ENCODE data around the gene LIMA1. TPM values are rescaled to one million over a fixed set of nuclear protein-coding genes. Genes with fewer than 3 reads are reported as not detected.

Gene LIMA1
- total RNA-seq, 1 experiment from 2014 or later: 48.9 TPM

DNA sequence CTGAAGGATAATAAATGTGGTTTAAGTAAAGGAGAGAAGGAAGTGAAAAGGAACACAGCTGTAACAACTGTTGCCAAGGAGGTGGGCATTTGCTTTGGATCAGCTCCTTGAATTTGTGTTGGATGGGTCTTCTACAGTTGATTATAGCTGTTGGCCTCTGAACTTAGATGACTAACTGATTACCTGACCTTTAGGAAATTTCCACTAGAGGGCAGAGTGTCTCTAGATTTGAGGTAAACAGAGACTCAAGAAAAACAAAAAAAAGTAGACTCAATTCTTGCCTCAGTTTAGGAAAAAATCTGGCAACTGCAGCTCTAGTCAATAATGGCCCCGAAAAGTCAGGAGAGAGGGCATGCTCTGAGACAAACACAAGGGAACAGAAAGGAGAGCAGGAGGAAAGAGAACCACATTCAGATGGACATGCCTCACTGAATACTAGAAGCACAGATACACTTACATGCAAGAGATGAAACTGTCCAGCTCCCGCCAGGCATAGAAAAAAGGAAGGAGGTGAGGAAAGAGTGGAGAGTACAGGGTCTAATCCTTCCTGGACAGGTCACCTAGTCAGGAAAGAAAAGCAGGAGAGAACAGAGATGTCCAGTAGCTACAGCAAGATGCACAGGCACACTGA, 150.7 kb downstream of the LIMA1 start:
- H3K27ac Mint-ChIP-seq (ENCODE audit: unreplicated experiment): no peak overlapping the region
- TF ChIP-seq, protein P1, sequence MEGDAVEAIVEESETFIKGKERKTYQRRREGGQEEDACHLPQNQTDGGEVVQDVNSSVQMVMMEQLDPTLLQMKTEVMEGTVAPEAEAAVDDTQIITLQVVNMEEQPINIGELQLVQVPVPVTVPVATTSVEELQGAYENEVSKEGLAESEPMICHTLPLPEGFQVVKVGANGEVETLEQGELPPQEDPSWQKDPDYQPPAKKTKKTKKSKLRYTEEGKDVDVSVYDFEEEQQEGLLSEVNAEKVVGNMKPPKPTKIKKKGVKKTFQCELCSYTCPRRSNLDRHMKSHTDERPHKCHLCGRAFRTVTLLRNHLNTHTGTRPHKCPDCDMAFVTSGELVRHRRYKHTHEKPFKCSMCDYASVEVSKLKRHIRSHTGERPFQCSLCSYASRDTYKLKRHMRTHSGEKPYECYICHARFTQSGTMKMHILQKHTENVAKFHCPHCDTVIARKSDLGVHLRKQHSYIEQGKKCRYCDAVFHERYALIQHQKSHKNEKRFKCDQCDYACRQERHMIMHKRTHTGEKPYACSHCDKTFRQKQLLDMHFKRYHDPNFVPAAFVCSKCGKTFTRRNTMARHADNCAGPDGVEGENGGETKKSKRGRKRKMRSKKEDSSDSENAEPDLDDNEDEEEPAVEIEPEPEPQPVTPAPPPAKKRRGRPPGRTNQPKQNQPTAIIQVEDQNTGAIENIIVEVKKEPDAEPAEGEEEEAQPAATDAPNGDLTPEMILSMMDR (IDR thresholded peaks at IDR 0.05; ENCODE audit: unreplicated experiment): peak; percentile 39
- H3K9me3 Mint-ChIP-seq (ENCODE audit: low read depth, unreplicated experiment): no peaks in the 10 kb centered on the region
- no TSS peak for BruUV-seq (replicated peaks)
- no peaks in the 10 kb centered on the region for H3K27me3 Mint-ChIP-seq (ENCODE audit: unreplicated experiment)
- no peak overlapping the region for H3K4me3 Mint-ChIP-seq (ENCODE audit: low read depth, unreplicated experiment)
- peaks cover 18% of the 10 kb centered on the region for H3K36me3 Mint-ChIP-seq (ENCODE audit: insufficient read depth, unreplicated experiment)
- no peaks in the 10 kb centered on the region for H3K4me1 Mint-ChIP-seq (ENCODE audit: low read depth, unreplicated experiment)
- no peak for DNase-seq
- intact Hi-C loops (cut with micrococcal nuclease; ENCODE audit: unreplicated experiment): loop anchor here (2.0 kb wide), 1 partner anchor 180 kb away; no protein-coding TSS in a partner anchor
- CTCF ChIA-PET: interaction anchor here (0.7 to 1.4 kb wide), 3 partner anchors 12 to 22 kb away, joined by 3 to 5 read pairs (median 5); partner anchors contain the start of gene COX14

DNA sequence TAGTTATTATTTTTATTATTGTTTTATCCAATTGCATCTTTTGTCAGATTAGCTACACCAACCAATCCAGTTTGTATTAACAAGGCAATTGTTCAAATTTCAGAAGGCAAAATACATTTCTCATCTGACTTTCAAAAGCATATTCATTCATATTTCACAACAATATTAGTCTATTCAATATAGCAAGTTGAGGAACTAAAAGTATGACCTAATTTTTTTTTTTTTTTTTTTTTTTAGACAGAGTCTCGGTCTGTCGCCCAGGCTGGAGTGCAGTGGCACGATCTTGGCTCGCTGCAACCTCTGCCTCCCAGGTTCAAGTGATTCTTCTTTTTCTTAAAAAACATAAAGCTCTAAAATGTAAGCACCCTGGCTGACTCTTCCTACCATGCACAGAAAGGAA, 154.0 kb downstream of the LIMA1 start:
- Mint-ChIP-seq H3K36me3 (ENCODE audit: insufficient read depth, unreplicated experiment) (peaks cover 28% of the 10 kb centered on the region), H3K27me3 (ENCODE audit: unreplicated experiment) (no peaks in the 10 kb centered on the region), H3K4me3 (ENCODE audit: low read depth, unreplicated experiment) (no peak overlapping the region), H3K4me1 (ENCODE audit: low read depth, unreplicated experiment) (no peaks in the 10 kb centered on the region), H3K27ac (ENCODE audit: unreplicated experiment) (no peak overlapping the region), H3K9me3 (ENCODE audit: low read depth, unreplicated experiment) (no peaks in the 10 kb centered on the region)
- no peak for DNase-seq
- CTCF ChIA-PET: interaction anchor here (0.5 to 0.7 kb wide), 4 partner anchors 12 to 634 kb away, joined by 3 to 8 read pairs (median 5); partner anchors contain the start of gene ATF1
- TF ChIP-seq, protein P1 (IDR thresholded peaks at IDR 0.05; ENCODE audit: unreplicated experiment): no peak
- intact Hi-C loops (cut with micrococcal nuclease; ENCODE audit: unreplicated experiment): no loop called here
- BruUV-seq (replicated peaks): no TSS peak

DNA sequence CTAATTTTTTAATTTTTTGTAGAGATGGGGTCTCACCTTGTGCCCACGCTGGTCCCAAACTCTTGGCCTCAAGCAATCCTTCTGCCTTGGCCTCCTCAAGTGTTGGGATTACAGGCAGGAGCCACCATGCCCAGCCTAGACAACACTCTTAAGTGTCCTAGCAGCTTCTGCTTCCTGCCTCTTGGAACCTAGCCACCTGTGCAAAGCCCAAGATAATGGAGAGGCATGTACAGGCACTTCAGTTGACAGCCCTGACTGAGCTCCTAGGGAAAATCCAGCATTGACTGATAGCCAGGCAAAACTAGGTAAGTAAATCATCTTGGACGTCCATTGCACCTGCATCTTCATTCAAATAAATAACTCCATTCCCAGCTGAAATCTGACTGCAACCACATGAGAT, 155.8 kb downstream of the LIMA1 start:
- TF ChIP-seq, protein P1 (IDR thresholded peaks at IDR 0.05; ENCODE audit: unreplicated experiment): no peak
- Mint-ChIP-seq H3K27ac (ENCODE audit: unreplicated experiment) (no peak overlapping the region), H3K4me1 (ENCODE audit: low read depth, unreplicated experiment) (no peaks in the 10 kb centered on the region), H3K36me3 (ENCODE audit: insufficient read depth, unreplicated experiment) (peaks cover 28% of the 10 kb centered on the region), H3K4me3 (ENCODE audit: low read depth, unreplicated experiment) (no peak overlapping the region), H3K27me3 (ENCODE audit: unreplicated experiment) (no peaks in the 10 kb centered on the region), H3K9me3 (ENCODE audit: low read depth, unreplicated experiment) (no peaks in the 10 kb centered on the region)
- CTCF ChIA-PET: interaction anchor here (0.6 to 1.4 kb wide), 2 partner anchors 15 to 75 kb away, joined by 4 read pairs; partner anchors contain the start of gene COX14
- intact Hi-C loops (cut with micrococcal nuclease; ENCODE audit: unreplicated experiment): no loop called here
- BruUV-seq (replicated peaks): no TSS peak
- DNase-seq: no peak

Small RNA genes lying within 50 kb of the gene (microRNA-seq; reads per million reads assigned to microRNA genes)
- gene MIR1293: 4.9 reads per million, percentile 14 among the genes with 10 or more reads in this experiment

Other genes with a start within 250 kb of the LIMA1 start
- 3.5 and 4.1 TPM in 2 replicates for gene ASIC1, start 225.9 kb downstream of the LIMA1 start, total RNA-seq (2022)
- 36.9 and 40.9 TPM in 2 replicates for gene SMARCD1, start 198.2 kb downstream of the LIMA1 start, total RNA-seq (2022)
- 0.21 and 1.0 TPM in 2 replicates for gene GPD1, start 179.5 kb downstream of the LIMA1 start, total RNA-seq (2022)
- 37.1 and 39.7 TPM in 2 replicates for gene COX14, start 171.3 kb downstream of the LIMA1 start, total RNA-seq (2022)
- 27.3 and 28.2 TPM in 2 replicates for gene CERS5, start 116.2 kb downstream of the LIMA1 start, total RNA-seq (2022)
- not detected in 2 replicates for gene FAM186A, start 113.1 kb upstream of the LIMA1 start, total RNA-seq (2022)
- gene LARP4, start 117.4 kb upstream of the LIMA1 start, total RNA-seq (2022): 57.7 and 67.6 TPM in 2 replicates
- gene DIP2B, start 221.5 kb upstream of the LIMA1 start, total RNA-seq (2022): 22.8 and 24.5 TPM in 2 replicates